ENCODE results near the gene PIM3.

GRCh38 chr22:49997251-49997599, 36.7 kb downstream of the PIM3 start:
- TF ChIP-seq CTCF (IDR thresholded peaks at IDR 0.05) (no peak), POLR2A (IDR thresholded peaks at IDR 0.05) (no peak)
